ENCODE results near the gene MBD5. TPM values are rescaled to one million over a fixed set of nuclear protein-coding genes. Genes with fewer than 3 reads are reported as not detected.

Gene MBD5
- total and polyA plus RNA-seq, 4 donors = 2.0 to 15.9 (median 9.5) TPM

DNA sequence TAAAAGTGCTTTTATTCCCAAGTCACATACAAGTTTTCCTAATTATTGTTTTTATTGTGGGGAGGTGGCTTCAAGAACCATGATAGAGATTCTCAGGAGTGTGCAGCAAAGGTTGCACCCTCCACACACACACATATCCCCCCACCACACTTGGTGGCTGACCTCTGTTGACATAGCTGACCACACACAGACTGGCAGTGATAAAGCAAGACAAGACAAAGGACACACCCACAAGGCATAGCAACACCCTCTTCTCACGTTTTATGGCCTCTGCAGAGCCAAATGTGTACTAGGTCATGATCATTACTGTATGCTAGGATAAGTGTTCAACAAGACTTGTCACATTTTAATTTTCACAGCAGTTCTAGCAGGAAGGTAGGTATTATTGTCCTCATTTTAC, 480.7 kb downstream of the MBD5 start (continued):
- TF ChIP-seq, protein P1, sequence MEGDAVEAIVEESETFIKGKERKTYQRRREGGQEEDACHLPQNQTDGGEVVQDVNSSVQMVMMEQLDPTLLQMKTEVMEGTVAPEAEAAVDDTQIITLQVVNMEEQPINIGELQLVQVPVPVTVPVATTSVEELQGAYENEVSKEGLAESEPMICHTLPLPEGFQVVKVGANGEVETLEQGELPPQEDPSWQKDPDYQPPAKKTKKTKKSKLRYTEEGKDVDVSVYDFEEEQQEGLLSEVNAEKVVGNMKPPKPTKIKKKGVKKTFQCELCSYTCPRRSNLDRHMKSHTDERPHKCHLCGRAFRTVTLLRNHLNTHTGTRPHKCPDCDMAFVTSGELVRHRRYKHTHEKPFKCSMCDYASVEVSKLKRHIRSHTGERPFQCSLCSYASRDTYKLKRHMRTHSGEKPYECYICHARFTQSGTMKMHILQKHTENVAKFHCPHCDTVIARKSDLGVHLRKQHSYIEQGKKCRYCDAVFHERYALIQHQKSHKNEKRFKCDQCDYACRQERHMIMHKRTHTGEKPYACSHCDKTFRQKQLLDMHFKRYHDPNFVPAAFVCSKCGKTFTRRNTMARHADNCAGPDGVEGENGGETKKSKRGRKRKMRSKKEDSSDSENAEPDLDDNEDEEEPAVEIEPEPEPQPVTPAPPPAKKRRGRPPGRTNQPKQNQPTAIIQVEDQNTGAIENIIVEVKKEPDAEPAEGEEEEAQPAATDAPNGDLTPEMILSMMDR (IDR thresholded peaks at IDR 0.05; ENCODE audit: low read depth, low read length, missing input control) = no peak
- no peak for TF ChIP-seq TAF1 (conservative IDR thresholded peaks at IDR 0.05)
- TF ChIP-seq RAD21 (IDR thresholded peaks at IDR 0.05) = no peak
- no peak for TF ChIP-seq NR2F2 (IDR thresholded peaks at IDR 0.05)
- no peak for TF ChIP-seq HNF4G (IDR thresholded peaks at IDR 0.05)

DNA sequence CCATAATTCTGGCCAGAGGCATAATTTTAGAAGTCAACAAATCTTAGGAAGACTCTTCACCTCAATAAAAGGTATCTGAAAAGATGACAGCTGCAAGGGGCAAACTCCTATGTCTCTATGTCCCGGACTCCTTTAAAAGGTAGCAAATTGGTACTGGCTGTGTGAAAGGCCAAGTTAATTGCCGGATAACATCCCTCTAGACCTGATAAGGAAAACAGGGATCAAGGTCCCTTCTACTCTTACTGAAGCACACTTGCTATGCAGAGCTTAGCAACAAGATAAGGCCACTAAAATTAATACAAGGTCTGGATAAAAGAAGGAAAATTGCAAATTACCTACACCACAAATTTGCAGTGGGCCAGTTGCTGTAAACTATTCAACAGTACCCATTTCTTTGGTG, 482.6 kb downstream of the MBD5 start:
- no peak overlapping the region for H3K4me3 ChIP-seq (ENCODE audit: low read depth in 1 of 3, low read length in 3 of 3)
- no peaks in the 10 kb centered on the region for H3K36me3 ChIP-seq (ENCODE audit: control insufficient read depth in 4 of 4, insufficient read depth in 3 of 4, low read depth in 1 of 4, low read length in 3 of 4)
- TF ChIP-seq GABPA (IDR thresholded peaks at IDR 0.05 in 1 of 2, conservative IDR thresholded peaks at IDR 0.05 in 1 of 2) = no peak
- no peak for TF ChIP-seq RXRA (IDR thresholded peaks at IDR 0.05)
- no peak for TF ChIP-seq YY1 (IDR thresholded peaks at IDR 0.05)
- TF ChIP-seq JUND (IDR thresholded peaks at IDR 0.05) = no peak
- TF ChIP-seq RAD21 (IDR thresholded peaks at IDR 0.05) = no peak
- no peak for TF ChIP-seq NR2F2 (IDR thresholded peaks at IDR 0.05)
- no peak for TF ChIP-seq SP1 (IDR thresholded peaks at IDR 0.05)
- TF ChIP-seq, protein P2, sequence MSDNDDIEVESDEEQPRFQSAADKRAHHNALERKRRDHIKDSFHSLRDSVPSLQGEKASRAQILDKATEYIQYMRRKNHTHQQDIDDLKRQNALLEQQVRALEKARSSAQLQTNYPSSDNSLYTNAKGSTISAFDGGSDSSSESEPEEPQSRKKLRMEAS (IDR thresholded peaks at IDR 0.05) = no peak
- TF ChIP-seq FOXA1 (IDR thresholded peaks at IDR 0.05) = no peak
- no peak for TF ChIP-seq HNF4A (conservative IDR thresholded peaks at IDR 0.05)
- TF ChIP-seq TAF1 (conservative IDR thresholded peaks at IDR 0.05) = no peak
- TF ChIP-seq, protein P1 (IDR thresholded peaks at IDR 0.05; ENCODE audit: low read depth, low read length, missing input control) = no peak
- TF ChIP-seq FOXA2 (IDR thresholded peaks at IDR 0.05) = no peak
- no peak for TF ChIP-seq EGR1 (IDR thresholded peaks at IDR 0.05; ENCODE audit: low read depth in 2 of 2)
- H3K27ac ChIP-seq (ENCODE audit: low read depth in 1 of 2, low read length in 2 of 2) = no peak overlapping the region
- no peaks in the 10 kb centered on the region for H3K9me3 ChIP-seq (ENCODE audit: control insufficient read depth in 4 of 4, low read length in 3 of 4)
- H3K9ac ChIP-seq (ENCODE audit: low read depth in 1 of 2, low read length in 2 of 2) = no peak overlapping the region
- H3K27me3 ChIP-seq (ENCODE audit: control insufficient read depth in 4 of 4, insufficient read depth in 4 of 4, low read length in 3 of 4) = no peaks in the 10 kb centered on the region
- 80% methylated on average over 2 of the region's 2 CpGs for WGBS
- no peak for DNase-seq (ENCODE audit: low spot score)
- H3K4me1 ChIP-seq (ENCODE audit: control insufficient read depth in 4 of 4, insufficient read depth in 4 of 4, low read length in 3 of 4) = no peaks in the 10 kb centered on the region

DNA sequence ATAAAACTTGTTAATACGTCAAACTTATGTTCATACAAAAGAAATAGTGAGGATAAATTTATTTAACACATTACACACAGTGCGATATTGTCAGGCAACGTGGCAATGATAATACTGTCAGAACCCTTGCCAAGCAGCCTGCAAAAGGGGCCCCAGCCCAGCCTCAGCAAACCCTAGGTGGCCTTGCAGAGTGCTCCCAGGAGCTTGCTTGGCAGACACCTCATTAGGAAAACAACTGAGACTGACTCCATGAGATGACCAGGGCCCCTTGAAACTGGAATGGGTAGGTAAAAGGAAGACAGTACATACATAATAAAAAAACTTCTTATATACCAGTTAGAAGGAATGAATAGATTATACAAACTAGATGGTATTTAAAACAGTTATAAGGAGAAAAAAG, 487.1 kb downstream of the MBD5 start:
- DNase-seq (ENCODE audit: low spot score) = no peak
- WGBS = 95% methylated on average over 3 of the region's 3 CpGs
- no peak overlapping the region for H3K27ac ChIP-seq (ENCODE audit: low read depth in 1 of 2, low read length in 2 of 2)
- H3K4me3 ChIP-seq (ENCODE audit: low read depth in 1 of 3, low read length in 3 of 3) = no peak overlapping the region
- H3K4me1 ChIP-seq (ENCODE audit: control insufficient read depth in 4 of 4, insufficient read depth in 4 of 4, low read length in 3 of 4) = peaks cover 0 to 22% (median 13%) of the 10 kb centered on the region in 4 donors
- no peaks in the 10 kb centered on the region for H3K36me3 ChIP-seq (ENCODE audit: control insufficient read depth in 4 of 4, insufficient read depth in 3 of 4, low read depth in 1 of 4, low read length in 3 of 4)
- TF ChIP-seq JUND (IDR thresholded peaks at IDR 0.05) = no peak
- no peak for TF ChIP-seq RAD21 (IDR thresholded peaks at IDR 0.05)
- no peak for TF ChIP-seq FOXA1 (IDR thresholded peaks at IDR 0.05)
- no peak for TF ChIP-seq HNF4G (IDR thresholded peaks at IDR 0.05)
- TF ChIP-seq NR2F2 (IDR thresholded peaks at IDR 0.05) = no peak
- TF ChIP-seq, protein P2 (IDR thresholded peaks at IDR 0.05) = no peak
- TF ChIP-seq YY1 (IDR thresholded peaks at IDR 0.05) = no peak
- TF ChIP-seq, protein P1 (IDR thresholded peaks at IDR 0.05; ENCODE audit: low read depth, low read length, missing input control) = no peak
- no peak for TF ChIP-seq RXRA (IDR thresholded peaks at IDR 0.05)
- TF ChIP-seq, protein P3, sequence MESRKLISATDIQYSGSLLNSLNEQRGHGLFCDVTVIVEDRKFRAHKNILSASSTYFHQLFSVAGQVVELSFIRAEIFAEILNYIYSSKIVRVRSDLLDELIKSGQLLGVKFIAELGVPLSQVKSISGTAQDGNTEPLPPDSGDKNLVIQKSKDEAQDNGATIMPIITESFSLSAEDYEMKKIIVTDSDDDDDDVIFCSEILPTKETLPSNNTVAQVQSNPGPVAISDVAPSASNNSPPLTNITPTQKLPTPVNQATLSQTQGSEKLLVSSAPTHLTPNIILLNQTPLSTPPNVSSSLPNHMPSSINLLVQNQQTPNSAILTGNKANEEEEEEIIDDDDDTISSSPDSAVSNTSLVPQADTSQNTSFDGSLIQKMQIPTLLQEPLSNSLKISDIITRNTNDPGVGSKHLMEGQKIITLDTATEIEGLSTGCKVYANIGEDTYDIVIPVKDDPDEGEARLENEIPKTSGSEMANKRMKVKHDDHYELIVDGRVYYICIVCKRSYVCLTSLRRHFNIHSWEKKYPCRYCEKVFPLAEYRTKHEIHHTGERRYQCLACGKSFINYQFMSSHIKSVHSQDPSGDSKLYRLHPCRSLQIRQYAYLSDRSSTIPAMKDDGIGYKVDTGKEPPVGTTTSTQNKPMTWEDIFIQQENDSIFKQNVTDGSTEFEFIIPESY (IDR thresholded peaks at IDR 0.05) = no peak
- TF ChIP-seq FOXA2 (IDR thresholded peaks at IDR 0.05) = no peak
- TF ChIP-seq, protein P4, sequence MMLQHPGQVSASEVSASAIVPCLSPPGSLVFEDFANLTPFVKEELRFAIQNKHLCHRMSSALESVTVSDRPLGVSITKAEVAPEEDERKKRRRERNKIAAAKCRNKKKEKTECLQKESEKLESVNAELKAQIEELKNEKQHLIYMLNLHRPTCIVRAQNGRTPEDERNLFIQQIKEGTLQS (IDR thresholded peaks at IDR 0.05) = no peak
- no peak for TF ChIP-seq EGR1 (IDR thresholded peaks at IDR 0.05; ENCODE audit: low read depth in 2 of 2)
- H3K27me3 ChIP-seq (ENCODE audit: control insufficient read depth in 4 of 4, insufficient read depth in 4 of 4, low read length in 3 of 4) = no peaks in the 10 kb centered on the region
- no peaks in the 10 kb centered on the region for H3K9me3 ChIP-seq (ENCODE audit: control insufficient read depth in 4 of 4, low read length in 3 of 4)
- no peak overlapping the region for H3K9ac ChIP-seq (ENCODE audit: low read depth in 1 of 2, low read length in 2 of 2)

Data from liver (tissue), 9 donors.